ENCODE measurements around the gene FAM83E.
"Not testable (repeated sequence)": the region's sequence is repeated elsewhere in the genome, so short reads cannot be mapped to it uniquely, and the experiment has no call there.

Gene FAM83E

DNA sequence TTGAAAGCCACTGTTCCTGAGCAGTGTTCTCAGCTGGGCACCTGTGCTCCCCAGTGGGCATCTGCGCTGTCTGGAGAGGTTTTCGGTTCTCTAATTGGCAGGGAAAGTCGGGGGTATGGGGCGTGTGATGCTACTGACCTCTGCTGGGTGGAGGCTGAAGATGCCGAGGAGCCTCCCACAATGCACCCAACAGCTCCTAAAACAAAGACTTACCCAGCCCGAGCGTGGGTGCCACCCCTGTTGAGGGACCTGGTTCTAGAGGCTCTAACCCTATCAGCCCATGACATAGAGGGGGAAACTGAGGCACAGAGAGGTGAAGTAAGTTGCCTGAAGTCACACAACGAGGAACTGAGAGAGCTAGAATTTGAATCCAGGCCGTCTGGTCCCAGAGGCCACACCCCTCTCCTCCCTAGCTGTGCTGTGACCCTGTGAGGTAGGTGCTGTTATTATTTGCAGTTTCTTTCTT, 6.0 kb downstream of the FAM83E start:
- DNase-seq, result peak; percentile 47

DNA sequence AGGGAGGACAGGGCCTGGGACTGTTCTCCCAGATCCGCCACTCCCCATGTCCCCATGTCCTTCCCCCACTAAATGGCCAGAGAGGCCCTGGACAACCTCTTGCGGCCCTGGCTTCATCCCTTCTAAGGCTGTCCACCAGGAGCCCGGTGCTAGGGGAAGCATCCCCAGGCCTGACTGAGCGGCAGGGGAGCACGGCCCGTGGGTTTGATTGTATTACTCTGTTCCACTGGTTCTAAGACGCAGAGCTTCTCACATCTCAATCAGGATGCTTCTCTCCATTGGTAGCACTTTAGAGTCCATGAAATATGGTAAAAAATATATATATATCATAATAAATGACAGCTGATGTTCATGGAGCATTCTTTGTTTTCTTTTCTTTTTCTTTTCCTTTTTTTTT, 7.5 kb downstream of the FAM83E start:
- DNase-seq, result no peak

- DNase-seq, result no peak
These were observed 8.2 kb downstream of the FAM83E start, which contains the start of gene SPACA4 for GRCh38 chr19:48606463-48607358. Gene SPACA4 (plus strand): TSS chr19:48606742. CDS start chr19:48606979, 237 bp downstream.

DNA sequence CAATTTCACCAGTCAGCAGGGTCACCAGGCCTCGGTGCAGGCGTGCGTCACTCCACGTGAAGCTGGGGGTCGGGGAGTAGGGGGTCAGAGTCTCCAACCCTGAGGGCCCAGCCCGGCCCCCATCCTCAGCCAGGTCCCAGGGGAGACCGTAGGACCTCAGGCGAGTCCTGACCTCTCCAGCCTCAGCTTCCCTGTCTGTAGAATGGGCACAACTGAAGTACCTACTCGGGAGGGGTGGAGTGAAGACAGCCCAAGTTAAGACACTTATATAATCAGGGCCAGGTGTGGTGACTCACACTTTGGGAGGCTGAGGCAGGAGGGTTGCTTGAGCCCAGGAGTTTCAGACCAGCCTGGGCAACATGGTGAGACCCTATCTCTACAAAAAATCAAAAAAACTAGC, 11.0 kb downstream of the FAM83E start:
- no peak for DNase-seq

DNA sequence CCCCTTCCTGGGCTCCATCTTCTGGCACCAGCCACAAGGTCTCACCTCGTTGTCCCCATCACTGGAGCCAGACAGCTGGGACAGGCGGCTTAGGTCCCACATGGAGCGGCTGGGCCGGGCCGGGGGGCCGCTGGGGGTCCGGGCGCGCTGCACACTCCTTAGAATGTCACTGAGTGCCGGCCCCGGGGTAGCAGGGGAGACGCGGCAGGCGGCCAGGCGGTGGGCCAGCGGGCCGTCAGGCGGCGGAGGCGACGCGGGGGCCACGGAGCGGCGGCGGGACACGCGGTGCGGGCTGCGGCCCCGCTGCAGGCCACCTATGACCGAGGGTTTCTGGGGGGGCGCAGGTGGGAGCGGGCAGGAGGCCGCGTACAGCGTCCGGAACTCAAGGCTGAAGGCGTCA, 11.4 kb downstream of the FAM83E start:
- no peak for DNase-seq

GRCh38 chr19:48603001-48603400, 11.9 kb downstream of the FAM83E start:
- DNase-seq, result no peak

- no peak for DNase-seq
These were observed 14.0 kb downstream of the FAM83E start for GRCh38 chr19:48600679-48601417.

GRCh38 chr19:48598996-48599700, 15.7 kb downstream of the FAM83E start:
- no peak for DNase-seq

DNA sequence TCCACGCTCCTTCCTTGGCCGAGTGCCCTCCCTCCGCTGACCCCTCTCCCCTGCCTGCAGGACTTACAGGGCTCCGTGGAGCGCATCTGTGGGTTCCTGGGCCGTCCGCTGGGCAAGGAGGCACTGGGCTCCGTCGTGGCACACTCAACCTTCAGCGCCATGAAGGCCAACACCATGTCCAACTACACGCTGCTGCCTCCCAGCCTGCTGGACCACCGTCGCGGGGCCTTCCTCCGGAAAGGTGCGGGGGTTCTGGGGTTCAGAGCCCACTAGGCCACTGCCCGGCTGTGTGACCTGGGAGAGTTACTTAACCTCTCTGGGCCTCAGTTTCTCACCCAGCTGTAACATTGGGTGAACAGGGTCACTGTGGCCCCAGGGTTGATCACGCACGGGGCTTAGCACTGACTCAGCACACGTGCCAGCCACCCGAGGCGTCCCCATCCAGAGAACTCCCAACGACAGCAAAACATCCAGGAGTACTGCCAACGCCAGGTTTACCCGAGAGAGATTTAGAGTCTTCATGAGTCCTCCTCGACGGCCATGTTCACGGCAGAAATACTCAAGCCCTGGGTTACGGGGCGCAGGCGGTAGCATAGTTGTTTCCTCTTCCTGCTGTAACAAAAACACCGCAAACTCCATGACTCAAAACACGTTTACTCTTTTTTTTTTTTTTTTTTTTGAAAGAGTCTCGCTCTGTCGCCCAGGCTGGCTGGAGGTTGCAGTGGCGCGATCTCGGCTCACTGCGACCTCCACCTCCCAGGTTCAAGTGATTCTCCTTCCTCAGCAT, 18.0 kb downstream of the FAM83E start:
- no peak for DNase-seq

DNA sequence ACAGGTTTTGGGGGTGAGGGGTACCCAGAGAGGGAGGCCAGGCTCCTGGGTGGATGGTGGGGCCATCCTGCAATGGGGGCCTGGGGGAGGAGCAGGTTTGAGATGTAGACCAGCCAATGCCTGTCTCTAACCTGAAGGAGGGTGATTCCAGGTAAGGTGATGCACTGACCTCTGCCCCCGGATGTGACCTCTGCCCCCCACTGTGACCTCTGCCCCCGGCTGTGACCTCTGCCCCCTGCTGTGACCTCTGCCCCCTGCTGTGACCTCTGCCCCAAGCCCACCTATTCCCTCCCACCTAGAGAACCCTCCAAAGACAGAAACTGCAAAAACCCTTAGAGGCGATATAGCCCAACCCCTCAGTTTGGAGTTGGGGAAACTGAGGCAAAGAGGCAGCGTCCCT, 18.6 kb downstream of the FAM83E start:
- no peak for DNase-seq

DNA sequence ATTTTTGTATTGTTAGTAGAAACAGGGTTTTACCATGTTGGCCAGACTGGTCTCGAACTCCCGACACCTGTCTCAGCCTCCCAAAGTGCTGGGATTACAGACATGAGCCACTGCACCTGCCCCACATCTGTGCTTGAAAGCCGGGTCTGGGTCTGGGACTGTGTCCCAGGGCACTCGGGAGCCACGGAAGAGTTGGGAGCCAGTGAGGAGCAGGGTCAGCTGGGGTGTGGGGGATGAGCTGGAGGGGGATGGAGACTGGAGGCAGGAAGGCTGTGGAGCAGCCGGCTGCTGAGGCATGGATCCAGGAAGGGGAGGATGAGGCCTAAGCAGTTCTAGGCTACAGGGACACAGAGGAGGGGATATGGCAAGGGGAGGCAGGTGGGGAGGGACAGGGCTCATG, 19.0 kb downstream of the FAM83E start:
- no peak for DNase-seq

GRCh38 chr19:48595171-48595570, 19.7 kb downstream of the FAM83E start:
- no peak for DNase-seq

GRCh38 chr19:48591021-48591420, 23.9 kb downstream of the FAM83E start:
- DNase-seq, result no peak

DNA sequence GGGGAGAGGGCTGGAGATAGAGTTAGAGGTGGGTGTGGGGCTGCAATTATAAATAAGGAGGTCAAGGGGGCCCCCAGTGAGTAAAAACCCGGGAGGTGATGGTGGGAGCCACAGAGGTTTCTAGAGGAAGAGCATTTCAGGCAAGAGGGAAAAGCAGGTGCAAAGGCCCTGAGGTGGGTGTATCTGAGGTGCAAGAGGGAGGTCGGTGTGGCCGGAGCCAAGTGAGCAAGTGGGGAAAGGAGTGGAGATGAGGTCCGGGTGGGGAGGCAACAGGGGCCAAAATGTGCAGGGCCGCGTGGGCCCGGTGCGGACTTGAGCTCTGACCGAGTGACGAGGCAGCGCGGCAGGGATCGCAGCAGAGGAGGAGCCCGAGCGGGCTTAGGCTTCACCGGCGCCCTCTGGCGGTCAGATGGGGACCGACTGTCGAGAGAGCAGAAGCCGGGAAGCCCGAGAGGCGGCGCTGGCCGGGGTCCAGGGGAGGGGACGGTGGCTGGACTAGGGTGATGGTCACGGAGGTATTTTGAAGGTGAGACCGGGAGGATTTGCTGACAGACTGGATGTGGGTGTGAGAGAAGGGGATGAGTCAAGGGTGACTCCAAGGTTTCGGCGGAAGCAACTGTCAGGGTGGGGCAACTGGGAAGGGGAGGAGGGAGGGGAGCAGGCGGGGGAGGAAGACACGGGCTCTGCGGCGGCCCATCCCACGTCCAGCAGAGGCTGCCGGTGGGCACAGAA, 26.0 kb downstream of the FAM83E start:
- peak; percentile 70 for DNase-seq

GRCh38 chr19:48587387-48587786, 27.5 kb downstream of the FAM83E start:
- DNase-seq, result no peak

DNA sequence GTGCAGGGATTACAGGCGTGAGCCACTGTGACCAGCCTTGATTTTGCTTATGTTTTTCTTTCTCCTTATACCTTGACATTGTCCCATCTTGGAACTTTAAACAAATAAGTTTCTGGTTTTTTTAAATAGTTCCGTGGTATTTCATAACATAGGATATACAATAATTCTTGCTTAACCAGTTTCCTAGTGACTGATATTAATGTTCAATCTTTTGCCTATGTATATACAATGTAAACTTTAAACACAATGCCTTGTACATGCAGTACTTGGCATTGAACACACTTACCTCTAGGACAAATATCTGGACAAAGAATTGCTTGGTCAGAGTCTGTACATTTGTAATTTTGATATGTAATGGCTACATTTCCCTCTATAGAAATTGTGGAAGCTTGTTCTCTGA, 32.7 kb downstream of the FAM83E start:
- DNase-seq, result no peak

- DNase-seq, result no peak
These were observed 36.0 kb downstream of the FAM83E start for GRCh38 chr19:48578891-48579290.

DNA sequence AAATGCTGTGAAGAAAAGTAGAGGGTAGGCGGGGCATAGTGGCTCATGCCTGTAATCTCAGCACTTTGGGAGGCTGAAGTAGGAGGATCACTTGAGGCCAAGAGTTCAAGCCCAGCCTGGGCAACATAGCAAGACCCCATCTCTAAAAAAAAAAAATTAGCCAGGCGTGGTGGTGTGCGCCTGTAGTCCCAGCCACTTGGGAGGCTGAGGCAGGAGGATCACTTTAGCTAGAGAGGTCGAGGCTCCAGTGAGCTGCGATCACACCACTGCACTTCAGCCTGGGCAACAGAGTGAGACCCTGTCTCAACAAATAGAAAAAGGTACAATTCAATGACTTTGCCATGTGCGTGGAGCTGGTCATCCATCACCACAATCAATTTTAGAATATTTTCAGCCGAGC, 37.0 kb downstream of the FAM83E start:
- DNase-seq, result not testable (repeated sequence)

- no peak for DNase-seq
These were observed 38.8 kb downstream of the FAM83E start for GRCh38 chr19:48575931-48576622.

DNA sequence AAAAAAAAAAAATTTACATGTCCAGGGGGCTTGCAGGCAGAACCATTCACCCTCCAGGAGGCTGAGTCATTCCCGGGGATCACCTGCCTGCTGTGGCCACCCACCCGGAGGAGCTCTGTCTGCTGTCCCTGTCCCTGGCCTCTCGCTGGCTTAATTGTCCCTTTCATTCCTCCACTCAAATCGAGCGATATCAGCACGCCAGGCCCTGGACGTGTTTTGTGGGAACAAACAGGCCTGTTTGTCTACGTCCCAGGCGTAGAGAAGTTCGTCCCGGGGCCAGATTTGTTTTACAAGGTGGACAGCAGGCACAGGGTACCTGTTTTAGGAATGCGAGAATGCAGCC, 41.7 kb downstream of the FAM83E start:
- DNase-seq, result no peak

All from NCI-H2029 treated with DMSO at 0.1 percent for 48 hours (cell line).